GM12801 (cell line): ENCODE measurements around the gene SPDEF.

Experiments used
- CTCF ChIP-seq: IDR thresholded peaks from one replicate; pipeline ENCODE4 v1.5.1; 2011; ENCODE audit warnings: control low read depth; ENCODE audit not compliant: insufficient read length; ENCODE audit errors: extremely low read depth

The SPDEF gene

GRCh38 chr6:34547701-34548644 is 8.2 kb downstream of the SPDEF start:
- TF ChIP-seq CTCF, result no peak

GRCh38 chr6:34546551-34547321 is 9.4 kb downstream of the SPDEF start:
- TF ChIP-seq CTCF, result no peak

- TF ChIP-seq CTCF, result no peak
Observed at GRCh38 chr6:34544776-34545471, 11.2 kb downstream of the SPDEF start.

GRCh38 chr6:34544052-34544604 is 12.0 kb downstream of the SPDEF start:
- no peak for TF ChIP-seq CTCF

- TF ChIP-seq CTCF, result no peak
Observed at GRCh38 chr6:34543421-34543820, 12.7 kb downstream of the SPDEF start.

GRCh38 chr6:34540841-34541240 is 15.3 kb downstream of the SPDEF start:
- no peak for TF ChIP-seq CTCF

- no peak for TF ChIP-seq CTCF
Observed at GRCh38 chr6:34540222-34540621, 15.9 kb downstream of the SPDEF start.
